Activated CD8-positive, alpha-beta memory T cell treated with anti-CD3 and anti-CD28 coated beads for 36 hours (primary cell): ENCODE data around the gene PHACTR4. TPM values are rescaled to one million over a fixed set of nuclear protein-coding genes. Genes with fewer than 3 reads are reported as not detected.
"Not testable (repeated sequence)": the region's sequence is repeated elsewhere in the genome, so short reads cannot be mapped to it uniquely, and the experiment has no call there.

Experiments used
- CTCF ChIA-PET: fragments of 350-600 bp; sonication (Branson Sonifier 250); formaldehyde crosslinking; loops from one replicate; lab custom pipeline; 2021; ENCODE audit warnings: antibody characterized with exemption; lab: Charles Lee
- POLR2A ChIA-PET: fragments of 350-600 bp; sonication (Branson Sonifier 250); formaldehyde crosslinking; loops from one replicate; lab custom pipeline; 2021; ENCODE audit warnings: antibody characterized with exemption; lab: Charles Lee
- total RNA-seq, 2 experiments: library from RNA; stranded (reverse); gene quantifications; one replicate each; pipeline ENCODE4 v1.2.3, GENCODE V29; 2021

Gene PHACTR4
- 10 to 100 TPM; 23.0 to 24.3 TPM for total RNA-seq

DNA sequence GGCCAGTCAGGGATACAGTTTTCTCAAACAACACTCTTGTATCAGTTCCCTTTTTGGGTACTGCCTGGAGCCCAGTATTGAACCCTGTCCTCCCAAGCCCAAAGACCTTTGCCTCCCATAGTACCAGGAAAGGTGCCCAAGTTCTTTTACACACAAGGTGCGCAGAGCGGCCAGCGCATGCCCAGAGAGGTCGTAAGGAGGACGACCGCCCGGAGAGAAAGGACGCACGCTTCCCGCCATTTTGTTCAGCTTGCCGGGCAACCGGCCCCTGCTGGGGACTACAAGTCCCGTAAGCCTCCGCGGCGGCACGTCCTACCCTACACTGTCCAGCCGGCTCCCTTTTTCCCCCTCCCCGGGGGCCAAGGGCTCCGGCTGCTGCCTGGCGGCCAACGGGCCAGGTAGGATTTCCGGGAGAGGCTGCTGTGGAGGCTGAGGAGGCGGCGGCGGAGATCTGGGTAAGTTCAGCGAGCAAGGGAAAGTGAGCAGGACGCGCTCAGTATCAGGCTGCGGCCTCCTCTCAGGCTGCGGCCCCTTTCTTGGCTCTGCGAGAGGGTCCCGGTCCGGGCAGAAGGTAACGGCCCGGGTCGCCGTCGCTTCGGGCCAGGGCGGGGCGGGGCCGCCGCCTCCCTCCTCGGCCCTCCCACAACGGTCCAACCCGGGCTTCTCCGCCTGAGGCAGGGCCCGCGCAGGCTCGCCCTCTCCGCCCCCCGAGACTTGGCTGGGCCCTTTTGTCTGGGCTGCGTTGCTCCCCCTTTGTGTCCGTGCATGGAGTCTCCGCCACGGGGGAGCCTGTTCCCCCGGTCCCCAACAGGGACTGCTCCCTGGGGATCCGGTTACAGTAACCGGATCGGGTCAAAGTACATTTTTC, at the start of gene PHACTR4:
TSS of gene PHACTR4 (plus strand) at position 370 of the 868 bp plus-strand sequence. CDS start 37,708 bp downstream, outside the sequence.
- CTCF ChIA-PET, result interaction anchor here (1.0 to 1.8 kb wide), 3 partner anchors 10 to 507 kb away, joined by 3 to 7 read pairs (median 4); no protein-coding TSS in a partner anchor
- POLR2A ChIA-PET, result interaction anchor here (0.6 to 1.1 kb wide), 4 partner anchors 136 to 539 kb away, joined by 3 to 12 read pairs (median 4); partner anchors contain the start of genes PPP1R8 and RCC1

DNA sequence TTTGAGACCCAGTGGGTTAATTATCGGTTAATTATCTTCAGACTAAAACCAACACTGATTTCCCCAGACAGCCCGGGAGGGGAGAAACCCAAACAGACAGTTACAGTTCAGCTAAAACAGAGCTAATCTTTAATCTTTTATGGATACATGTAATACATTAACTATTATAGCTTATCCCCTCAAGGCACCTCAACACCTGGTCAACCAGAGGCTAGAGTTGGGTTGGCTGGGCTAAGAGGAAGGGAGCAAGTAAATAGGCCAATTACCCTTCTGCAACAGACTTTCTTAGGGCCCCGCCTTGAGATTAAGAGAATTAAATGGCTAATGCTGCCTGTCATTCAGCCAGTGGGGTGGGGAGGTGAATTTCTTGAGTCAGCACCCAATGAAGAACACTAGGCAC, 47.3 kb upstream of the PHACTR4 start:
- POLR2A ChIA-PET, result no interaction called here
- CTCF ChIA-PET, result interaction anchor here (0.7 kb wide), 1 partner anchor 16 kb away, joined by 3 read pairs; no protein-coding TSS in a partner anchor

DNA sequence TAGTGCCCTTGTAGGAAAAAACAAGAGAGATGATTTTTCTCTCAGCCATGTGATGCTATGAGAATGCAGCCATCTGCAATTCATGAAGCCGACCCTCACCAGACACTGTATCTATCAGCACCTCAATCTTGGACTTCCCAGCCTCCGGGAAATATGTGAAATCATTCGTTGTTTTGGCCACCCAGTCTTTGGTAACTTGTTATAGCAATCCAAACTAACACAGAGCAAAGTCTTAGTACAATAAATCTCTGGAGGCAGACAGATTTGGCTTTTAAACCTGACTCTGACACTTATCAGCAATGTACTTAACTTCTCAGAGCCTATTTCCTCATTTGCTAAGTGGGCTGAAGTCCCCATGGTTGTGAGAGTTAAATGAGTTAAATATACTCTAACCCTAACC, 45.8 kb upstream of the PHACTR4 start:
- CTCF ChIA-PET, result no interaction called here
- POLR2A ChIA-PET, result no interaction called here

DNA sequence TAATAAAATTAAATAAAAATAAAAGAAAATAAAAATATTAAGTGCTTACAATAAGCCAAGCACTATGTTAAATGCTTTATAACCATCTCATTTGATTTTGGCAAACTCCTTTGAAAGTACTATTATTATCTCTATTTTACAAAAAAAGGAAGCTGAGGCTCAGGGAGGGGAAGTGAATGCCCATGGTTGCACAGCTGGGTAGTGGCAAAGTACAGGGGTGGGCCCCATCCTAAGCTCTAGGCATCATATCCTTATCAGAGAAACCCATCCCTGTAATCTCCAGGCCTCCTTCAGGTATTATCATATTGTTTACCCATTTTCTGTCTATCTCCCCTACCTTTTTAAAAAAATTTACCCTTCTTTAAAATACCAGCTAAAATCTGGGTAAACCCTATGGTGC, 43.0 kb upstream of the PHACTR4 start:
- POLR2A ChIA-PET, result interaction anchor here (2.9 kb wide), 1 partner anchor 67 kb away, joined by 11 read pairs; the partner anchor contains the start of gene SESN2
- CTCF ChIA-PET, result interaction anchor here (0.7 to 1.4 kb wide), 2 partner anchors 34 to 318 kb away, joined by 4 to 5 read pairs; no protein-coding TSS in a partner anchor

DNA sequence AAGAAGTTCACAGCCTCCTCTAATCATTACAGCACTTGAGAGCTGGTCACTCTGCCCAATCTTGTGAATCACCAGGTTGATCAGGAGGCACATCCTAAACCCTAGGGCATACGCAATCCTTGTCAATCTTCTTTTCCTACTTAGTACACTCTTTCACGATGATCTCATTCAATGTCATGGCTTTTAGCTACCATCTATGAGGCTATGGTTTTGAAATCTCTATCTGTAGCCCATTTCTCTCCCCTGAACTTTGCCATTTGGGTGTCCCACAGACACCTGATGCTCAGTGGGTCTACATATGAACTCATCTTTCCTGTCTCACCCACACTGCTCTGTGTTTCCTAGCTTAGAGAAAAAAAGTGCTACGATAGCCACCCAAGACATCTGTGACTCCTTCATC, 42.6 kb upstream of the PHACTR4 start:
- ChIA-PET POLR2A (interaction anchor here (2.9 kb wide), 1 partner anchor 67 kb away, joined by 11 read pairs; the partner anchor contains the start of gene SESN2), CTCF (interaction anchor here (1.4 kb wide), 1 partner anchor 33 kb away, joined by 5 read pairs; no protein-coding TSS in a partner anchor)

DNA sequence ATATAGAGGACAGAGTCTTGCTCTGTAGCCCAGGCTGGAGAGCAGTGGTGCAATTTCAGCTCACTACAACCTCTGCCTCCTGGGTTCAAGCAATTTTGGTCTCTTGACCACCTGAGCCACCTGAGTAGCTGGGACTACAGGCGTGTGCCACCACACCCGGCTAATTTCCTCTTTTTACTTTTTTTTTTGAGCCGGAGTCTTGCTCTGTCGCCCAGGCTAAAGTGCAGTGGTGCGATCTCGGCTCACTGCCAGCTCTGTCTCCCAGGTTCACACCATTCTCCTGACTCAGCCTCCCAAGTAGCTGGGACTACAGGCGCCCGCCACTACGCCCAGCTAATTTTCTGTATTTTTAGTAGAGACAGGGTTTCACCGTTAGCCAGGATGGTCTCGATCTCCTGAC, 42.1 kb upstream of the PHACTR4 start:
- POLR2A ChIA-PET, result interaction anchor here (2.9 kb wide), 1 partner anchor 67 kb away, joined by 11 read pairs; the partner anchor contains the start of gene SESN2
- CTCF ChIA-PET, result not testable (repeated sequence)

DNA sequence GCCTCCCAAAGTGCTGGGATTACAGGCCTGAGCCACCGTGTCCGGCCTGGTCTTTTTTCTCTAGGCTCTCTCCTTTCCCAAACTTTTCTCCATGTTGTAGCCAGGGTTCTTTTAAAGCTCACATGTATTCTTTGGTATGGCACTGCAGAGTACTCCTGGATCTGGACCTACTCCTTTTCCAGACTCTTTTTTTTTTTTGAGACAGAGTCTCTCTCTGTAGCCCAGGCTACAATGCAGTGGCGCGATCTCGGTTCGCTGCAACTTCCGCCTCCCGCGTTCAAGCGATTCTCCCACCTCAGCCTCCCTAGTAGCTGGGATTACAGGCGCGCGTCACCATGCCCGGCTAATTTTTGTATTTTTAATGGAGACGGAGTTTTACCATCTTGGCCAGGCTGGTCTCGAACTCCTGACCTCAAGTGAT, 41.3 kb upstream of the PHACTR4 start:
- CTCF ChIA-PET, result interaction anchor here (0.7 to 1.7 kb wide), 3 partner anchors 80 to 237 kb away, joined by 3 to 12 read pairs (median 3); no protein-coding TSS in a partner anchor
- POLR2A ChIA-PET, result interaction anchor here (0.6 to 2.9 kb wide), 13 partner anchors 13 to 498 kb away, joined by 3 to 14 read pairs (median 6); partner anchors contain the start of genes PPP1R8 and SESN2

DNA sequence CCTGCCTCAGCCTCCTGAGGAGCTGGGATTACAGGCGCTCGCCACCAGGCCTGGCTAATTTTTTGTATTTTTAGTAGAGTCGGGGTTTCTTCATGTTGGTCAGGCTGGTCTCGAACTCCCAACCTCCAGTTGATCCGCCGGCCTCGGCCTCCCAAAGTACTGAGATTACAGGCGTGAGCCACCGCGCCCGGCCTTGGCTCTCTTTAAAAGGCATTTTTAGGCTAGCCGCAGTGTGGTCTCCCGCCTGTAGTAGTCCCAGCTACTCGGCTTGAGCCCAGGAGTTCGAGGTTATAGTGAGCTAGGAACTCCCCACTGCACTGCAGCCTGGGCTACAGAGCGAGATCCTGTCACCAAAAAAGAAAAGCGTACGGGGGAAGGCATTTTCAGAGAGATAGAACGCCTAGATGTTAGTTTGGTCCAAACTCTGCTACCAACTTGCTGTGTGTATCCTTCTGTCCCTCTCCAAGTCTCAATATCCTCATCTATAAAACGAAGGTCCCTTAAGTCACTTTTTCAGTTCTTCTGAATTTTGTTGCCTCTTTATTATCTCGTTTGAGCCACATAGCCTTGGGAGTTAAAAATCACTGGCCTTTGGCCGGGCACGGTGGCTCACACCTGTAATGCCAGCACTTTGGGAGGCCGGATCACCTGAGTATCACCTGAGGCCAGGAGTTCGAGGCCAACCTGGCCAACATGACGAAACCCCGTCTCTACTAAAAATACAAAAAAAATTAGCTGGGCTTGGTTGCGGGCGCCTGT, 40.0 kb upstream of the PHACTR4 start:
- POLR2A ChIA-PET, result interaction anchor here (0.6 to 2.9 kb wide), 15 partner anchors 52 to 499 kb away, joined by 3 to 14 read pairs (median 6); partner anchors contain the start of genes PPP1R8 and SESN2
- CTCF ChIA-PET, result interaction anchor here (0.7 to 1.7 kb wide), 5 partner anchors 10 to 821 kb away, joined by 3 to 12 read pairs (median 3); no protein-coding TSS in a partner anchor

DNA sequence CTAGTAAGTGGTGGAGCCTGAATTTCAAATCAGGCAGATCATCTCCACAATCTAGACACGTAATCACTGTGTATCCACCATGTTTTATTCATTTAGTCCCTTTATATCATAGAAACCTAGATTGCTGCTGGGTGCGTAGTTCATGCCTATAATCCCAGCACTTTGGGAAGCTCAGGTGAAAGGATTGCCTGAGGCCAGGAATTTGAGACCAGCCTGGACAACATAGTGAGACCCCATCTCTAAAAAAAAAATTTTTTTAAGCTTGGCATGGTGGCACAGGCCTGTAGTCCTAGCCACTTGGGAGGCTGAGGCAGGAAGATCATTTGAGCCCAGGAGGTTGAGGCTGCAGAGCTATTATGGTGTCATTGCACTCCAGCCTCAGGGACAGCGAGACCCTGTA, 30.6 kb upstream of the PHACTR4 start:
- ChIA-PET CTCF (interaction anchor here (1.6 kb wide), 1 partner anchor 9 kb away, joined by 8 read pairs; no protein-coding TSS in a partner anchor), POLR2A (no interaction called here)

DNA sequence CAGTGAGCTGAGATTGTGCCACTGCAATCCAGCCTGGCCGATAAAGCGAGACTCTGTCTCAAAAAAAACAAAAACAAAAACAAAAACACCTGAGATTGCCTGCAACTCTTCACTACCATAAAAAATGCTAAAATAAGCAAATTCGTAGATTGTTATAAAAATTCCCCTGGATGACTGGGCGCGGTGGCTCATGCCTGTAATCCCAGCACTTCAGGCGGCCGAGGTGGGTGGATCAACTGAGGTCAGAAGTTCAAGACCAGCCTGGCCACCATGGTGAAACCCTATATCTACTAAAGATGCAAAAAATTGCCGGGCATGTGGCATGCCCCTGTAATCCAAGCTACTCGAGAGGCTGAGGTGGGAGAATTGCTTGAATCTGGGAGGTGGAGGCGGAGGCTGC, 30.0 kb upstream of the PHACTR4 start:
- CTCF ChIA-PET, result interaction anchor here (1.5 to 1.6 kb wide), 2 partner anchors 10 to 91 kb away, joined by 5 to 8 read pairs; no protein-coding TSS in a partner anchor
- POLR2A ChIA-PET, result no interaction called here

DNA sequence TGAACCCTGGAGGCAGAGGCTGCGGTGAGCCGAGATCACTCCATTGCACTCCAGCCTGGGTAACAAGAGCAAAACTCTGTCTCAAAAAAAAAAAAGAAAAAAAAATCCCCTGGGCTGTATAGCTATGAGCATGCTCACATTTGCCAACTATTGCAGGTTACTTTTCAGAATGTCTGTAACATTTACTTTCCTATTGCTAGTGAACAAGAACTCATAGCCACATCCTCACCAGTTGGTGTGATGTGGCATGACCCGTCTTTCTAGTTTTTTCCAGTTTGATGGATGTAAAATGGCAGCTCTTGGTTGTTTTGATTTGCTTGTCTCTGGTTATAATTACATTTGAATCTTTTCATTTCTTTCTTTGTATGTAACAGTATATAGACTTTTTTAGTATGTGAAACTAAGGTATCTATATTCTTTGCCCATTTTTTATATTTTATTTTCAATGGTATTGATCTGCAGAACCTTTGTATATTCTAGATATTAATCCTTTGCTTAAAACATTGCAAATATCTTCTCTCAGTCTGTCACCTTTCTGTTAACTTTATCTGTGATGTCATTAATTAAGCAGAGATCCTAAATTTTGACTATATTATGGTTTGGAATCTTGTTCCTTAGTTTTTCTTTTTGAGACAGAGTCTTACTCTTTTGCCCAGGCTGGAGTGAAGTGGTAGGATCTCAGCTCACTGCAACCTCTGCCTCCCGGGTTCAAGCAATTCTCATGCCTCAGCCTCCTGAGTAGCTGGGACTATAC, 29.1 kb upstream of the PHACTR4 start:
- ChIA-PET CTCF (interaction anchor here (0.6 to 1.6 kb wide), 4 partner anchors 8 to 112 kb away, joined by 3 to 8 read pairs (median 4); no protein-coding TSS in a partner anchor), POLR2A (no interaction called here)

DNA sequence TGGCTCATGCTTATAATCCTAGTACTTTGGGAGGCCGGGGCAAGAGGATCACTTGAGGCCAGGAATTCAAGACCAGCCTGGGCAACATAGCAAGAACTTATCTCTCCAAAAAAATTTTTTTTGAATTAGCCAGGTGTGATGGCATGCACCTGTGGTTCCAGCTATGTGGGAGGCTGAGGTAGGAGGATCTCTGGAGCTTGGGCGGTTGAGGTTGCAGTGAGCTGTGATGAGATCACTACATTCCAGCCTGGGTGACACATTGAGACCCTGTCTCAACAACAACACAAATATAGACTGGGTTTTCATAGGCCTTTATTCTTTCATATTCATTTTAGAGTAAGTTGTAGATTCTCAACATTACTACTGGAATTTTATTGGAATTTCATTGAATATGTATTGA, 27.9 kb upstream of the PHACTR4 start:
- ChIA-PET POLR2A (no interaction called here), CTCF (interaction anchor here (0.7 kb wide), 2 partner anchors 254 to 748 kb away, joined by 3 read pairs; no protein-coding TSS in a partner anchor)

DNA sequence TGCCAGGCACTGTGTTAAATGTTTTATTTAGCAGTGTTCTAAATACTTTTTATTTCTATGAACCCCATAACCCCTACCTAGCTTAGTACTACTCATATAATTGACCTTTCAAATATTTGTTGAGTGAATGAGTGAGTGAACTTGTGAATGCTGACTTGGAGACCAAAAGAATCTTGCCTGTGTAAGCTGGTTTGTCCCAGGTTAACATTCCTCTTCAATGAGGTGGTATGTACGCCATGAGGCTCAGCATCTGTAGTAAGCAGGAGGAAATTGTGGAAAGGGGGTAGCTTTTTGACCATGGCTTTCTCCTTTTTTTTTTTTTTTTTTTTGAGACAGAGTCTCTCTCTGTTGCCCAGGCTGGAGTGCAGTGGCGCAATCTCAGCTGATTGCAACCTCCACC, 26.1 kb upstream of the PHACTR4 start:
- ChIA-PET CTCF (interaction anchor here (0.6 to 1.4 kb wide), 3 partner anchors 10 to 16 kb away, joined by 3 to 4 read pairs (median 3); no protein-coding TSS in a partner anchor), POLR2A (no interaction called here)

DNA sequence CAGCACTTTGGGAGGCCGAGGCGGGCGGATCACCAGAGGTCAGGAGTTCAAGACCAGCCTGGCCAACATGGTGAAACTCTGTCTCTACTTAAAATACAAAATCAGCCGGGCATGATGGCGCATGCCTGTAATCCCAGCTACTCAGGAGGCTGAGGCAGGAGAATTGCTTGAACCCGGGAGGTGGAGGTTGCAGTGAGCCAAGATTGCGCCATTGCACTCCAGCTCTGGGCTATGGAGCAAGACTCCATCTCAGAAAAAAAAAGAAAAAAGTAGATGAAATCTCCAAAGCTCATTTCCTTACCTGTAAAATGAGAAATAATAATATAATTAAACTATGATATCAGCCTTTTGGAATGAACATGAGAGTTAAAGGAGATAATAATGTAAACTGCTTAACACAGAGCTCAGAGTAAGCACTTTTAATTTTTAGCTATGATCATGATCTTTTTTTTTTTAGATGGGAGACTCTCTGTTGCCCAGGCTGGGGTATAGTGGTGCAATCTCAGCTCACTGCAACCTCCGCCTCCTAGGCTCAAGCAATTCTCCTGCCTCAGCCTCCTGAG, 16.2 kb upstream of the PHACTR4 start:
- POLR2A ChIA-PET, result not testable (repeated sequence)
- CTCF ChIA-PET, result interaction anchor here (1.0 to 1.4 kb wide), 2 partner anchors 11 to 105 kb away, joined by 3 read pairs; no protein-coding TSS in a partner anchor

DNA sequence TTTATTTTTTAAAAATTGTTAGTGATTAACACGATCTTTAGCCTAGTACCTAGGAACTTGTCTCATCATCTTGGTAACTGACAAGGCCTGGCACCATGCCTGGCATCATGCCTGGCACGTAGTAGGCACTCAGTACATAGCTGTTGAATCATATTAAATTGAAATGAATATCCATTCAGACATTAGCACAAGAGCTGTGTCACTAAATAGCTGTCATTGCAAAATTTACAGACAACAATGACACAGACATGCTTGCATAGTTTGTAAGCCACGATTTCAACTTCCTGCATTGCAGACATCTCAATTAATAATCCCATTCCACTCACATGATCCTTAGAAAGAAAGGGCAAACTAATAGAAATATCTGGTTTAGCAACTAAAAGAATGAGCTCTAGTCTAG, 15.4 kb upstream of the PHACTR4 start:
- POLR2A ChIA-PET, result interaction anchor here (1.0 kb wide), 1 partner anchor 151 kb away, joined by 3 read pairs; the partner anchor contains the start of gene RCC1
- CTCF ChIA-PET, result interaction anchor here (1.0 to 1.4 kb wide), 2 partner anchors 11 to 106 kb away, joined by 3 read pairs; no protein-coding TSS in a partner anchor

DNA sequence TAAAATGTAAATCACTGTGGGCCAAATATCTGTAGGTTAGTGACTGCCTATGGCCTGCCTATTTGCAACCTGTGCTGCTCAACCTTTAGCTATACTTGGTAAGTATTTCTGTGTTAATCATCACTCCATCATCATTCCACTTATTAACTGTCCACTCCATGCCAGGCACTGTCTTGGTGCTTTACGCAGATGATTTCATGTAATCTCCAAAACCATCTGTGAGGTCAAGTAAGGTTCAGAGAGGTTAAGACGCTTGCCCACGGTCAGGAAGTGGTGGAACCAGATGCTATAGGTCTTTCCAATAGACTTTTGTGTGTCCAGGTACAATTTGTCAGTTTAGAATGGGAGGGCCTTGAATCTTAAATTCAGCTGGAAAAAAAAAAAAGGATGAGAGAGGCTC, 10.8 kb upstream of the PHACTR4 start:
- ChIA-PET POLR2A (no interaction called here), CTCF (interaction anchor here (0.9 to 1.9 kb wide), 4 partner anchors 8 to 107 kb away, joined by 3 to 4 read pairs (median 4); no protein-coding TSS in a partner anchor)
